Measurements from ENCODE around the gene SNX24. TPM values are rescaled to one million over a fixed set of nuclear protein-coding genes. Genes with fewer than 3 reads are reported as not detected.

Gene SNX24
- total RNA-seq, 1 donor from 2014 or later = 13.6 TPM

DNA sequence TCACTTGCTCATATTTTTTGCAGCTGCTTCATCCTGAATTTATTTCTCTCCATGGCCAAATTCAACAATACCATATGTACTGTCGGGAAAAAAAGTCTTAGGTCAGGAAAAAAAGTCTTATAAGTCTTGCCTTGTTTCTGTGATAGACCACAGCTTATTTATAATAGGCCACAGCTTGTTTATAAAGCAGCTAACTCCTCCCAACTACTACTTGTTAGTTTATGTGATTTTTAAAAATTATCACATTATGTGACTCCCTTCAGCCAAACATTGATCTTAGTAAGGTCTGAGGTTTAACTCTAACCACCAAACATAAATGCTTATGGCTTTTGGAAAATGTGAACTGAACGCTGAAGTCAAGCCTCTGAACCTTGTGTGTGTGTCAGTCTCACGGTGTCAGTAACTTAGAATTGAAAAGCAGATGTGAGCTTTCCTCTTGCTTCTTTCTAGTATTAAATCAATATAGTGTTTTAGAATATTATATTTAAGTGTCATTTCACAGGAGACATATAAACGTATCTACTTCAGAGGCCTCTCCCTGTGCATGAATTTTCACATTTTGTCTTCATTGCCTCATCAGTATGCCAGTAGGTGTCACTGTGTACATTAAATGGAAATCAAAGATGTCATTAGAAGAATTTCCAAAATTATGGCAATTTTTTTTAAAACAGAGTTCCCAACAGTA, 51.3 kb downstream of the SNX24 start:
- peaks cover 4% of the 10 kb centered on the region for H3K36me3 Mint-ChIP-seq
- H3K4me1 Mint-ChIP-seq (ENCODE audit: unreplicated experiment) = no peaks in the 10 kb centered on the region
- no peak for DNase-seq (ENCODE audit: extremely low spot score, unreplicated experiment)
- no peaks in the 10 kb centered on the region for H3K9me3 Mint-ChIP-seq
- H3K27me3 Mint-ChIP-seq = no peaks in the 10 kb centered on the region
- TF ChIP-seq, protein P1, sequence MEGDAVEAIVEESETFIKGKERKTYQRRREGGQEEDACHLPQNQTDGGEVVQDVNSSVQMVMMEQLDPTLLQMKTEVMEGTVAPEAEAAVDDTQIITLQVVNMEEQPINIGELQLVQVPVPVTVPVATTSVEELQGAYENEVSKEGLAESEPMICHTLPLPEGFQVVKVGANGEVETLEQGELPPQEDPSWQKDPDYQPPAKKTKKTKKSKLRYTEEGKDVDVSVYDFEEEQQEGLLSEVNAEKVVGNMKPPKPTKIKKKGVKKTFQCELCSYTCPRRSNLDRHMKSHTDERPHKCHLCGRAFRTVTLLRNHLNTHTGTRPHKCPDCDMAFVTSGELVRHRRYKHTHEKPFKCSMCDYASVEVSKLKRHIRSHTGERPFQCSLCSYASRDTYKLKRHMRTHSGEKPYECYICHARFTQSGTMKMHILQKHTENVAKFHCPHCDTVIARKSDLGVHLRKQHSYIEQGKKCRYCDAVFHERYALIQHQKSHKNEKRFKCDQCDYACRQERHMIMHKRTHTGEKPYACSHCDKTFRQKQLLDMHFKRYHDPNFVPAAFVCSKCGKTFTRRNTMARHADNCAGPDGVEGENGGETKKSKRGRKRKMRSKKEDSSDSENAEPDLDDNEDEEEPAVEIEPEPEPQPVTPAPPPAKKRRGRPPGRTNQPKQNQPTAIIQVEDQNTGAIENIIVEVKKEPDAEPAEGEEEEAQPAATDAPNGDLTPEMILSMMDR (conservative IDR thresholded peaks at IDR 0.05) = peak; percentile 75
- no peak overlapping the region for H3K27ac Mint-ChIP-seq
- H3K4me3 Mint-ChIP-seq = no peak overlapping the region

DNA sequence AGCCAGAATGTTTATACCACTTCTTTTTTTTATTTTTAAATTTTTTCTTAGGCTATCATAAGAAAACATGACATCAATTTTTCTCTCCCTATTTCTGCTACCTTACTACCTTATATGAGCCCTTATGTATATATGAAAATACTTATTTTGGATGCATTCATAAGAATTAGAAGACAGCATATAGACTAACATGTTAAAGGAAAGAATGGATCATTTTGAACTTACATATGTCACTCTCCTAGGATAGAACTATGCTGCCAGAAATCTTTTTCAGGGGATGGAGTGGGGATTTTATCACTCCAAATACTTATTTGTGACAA, 51.8 kb downstream of the SNX24 start:
- TF ChIP-seq, protein P1 (conservative IDR thresholded peaks at IDR 0.05) = no peak
- peaks cover 4% of the 10 kb centered on the region for H3K36me3 Mint-ChIP-seq
- no peaks in the 10 kb centered on the region for H3K9me3 Mint-ChIP-seq
- H3K27ac Mint-ChIP-seq = no peak overlapping the region
- no peaks in the 10 kb centered on the region for H3K4me1 Mint-ChIP-seq (ENCODE audit: unreplicated experiment)
- no peaks in the 10 kb centered on the region for H3K27me3 Mint-ChIP-seq
- no peak for DNase-seq (ENCODE audit: extremely low spot score, unreplicated experiment)
- H3K4me3 Mint-ChIP-seq = no peak overlapping the region

DNA sequence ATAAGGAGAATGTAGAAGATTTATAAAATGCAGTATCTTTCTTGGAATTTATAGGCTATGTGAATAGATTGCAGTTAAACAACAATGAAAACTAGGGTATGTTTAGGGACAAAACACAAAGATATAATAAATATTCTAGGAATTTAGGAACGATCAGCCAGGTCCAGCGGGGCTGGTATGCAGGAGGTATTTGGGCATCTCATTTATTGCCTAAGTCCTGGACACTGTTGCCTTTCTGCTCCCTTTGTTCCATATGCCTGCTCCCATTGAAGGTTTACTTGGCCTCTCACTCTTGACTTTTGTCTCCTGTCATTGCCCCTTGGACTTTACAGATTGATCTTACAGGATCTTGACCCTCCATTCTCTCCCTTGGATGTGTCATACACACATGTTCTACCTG, 55.9 kb downstream of the SNX24 start:
- peaks cover 3% of the 10 kb centered on the region for H3K27me3 Mint-ChIP-seq
- H3K4me1 Mint-ChIP-seq (ENCODE audit: unreplicated experiment) = peaks cover 9% of the 10 kb centered on the region
- H3K27ac Mint-ChIP-seq = no peak overlapping the region
- no peak overlapping the region for H3K4me3 Mint-ChIP-seq
- H3K36me3 Mint-ChIP-seq = peaks cover 7% of the 10 kb centered on the region
- no peak for DNase-seq (ENCODE audit: extremely low spot score, unreplicated experiment)
- TF ChIP-seq, protein P1 (conservative IDR thresholded peaks at IDR 0.05) = no peak
- no peaks in the 10 kb centered on the region for H3K9me3 Mint-ChIP-seq

DNA sequence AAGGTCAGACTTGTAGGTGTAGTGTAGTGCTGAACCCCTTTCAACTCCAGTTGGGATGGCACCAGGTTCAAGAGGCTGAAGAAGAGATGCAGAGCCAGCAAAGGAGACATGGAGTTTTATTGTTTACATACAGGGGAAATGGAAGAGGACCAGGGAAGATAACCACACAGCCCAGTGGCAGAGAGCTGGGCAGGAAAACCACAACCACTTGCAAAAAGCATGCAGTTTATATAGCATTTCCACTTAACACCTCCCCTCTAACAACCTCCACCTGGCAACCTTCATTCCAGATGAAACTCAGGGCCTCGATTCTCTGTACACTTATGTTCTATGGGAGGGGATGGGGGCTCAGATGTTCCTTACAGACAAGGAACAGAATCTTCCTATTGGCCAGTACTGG, 56.9 kb downstream of the SNX24 start:
- Mint-ChIP-seq H3K4me3 (no peak overlapping the region), H3K4me1 (ENCODE audit: unreplicated experiment) (peaks cover 18% of the 10 kb centered on the region)

DNA sequence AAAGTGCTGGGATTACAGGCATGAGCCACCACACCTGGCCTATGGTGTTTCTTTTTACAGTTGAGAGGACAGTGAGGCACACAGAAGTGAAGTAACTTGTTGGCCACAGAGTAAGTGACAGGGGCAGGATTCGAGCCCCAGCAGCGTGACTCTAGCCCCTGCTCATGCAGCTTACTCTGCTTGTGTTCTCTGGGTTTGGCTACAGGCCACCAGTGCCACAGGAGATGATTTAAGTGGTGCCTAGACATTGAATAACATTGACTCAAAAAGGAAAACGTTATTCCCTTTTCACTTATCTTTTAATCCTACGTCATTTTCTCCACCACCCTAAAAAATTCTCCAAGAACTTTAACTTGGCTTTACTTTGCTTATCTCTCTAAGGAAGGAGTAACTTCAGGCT, 61.4 kb downstream of the SNX24 start:
- Mint-ChIP-seq H3K27ac (peak overlapping the region; percentile 63), H3K4me1 (ENCODE audit: unreplicated experiment) (peaks cover 26% of the 10 kb centered on the region)
- TF ChIP-seq, protein P1 (conservative IDR thresholded peaks at IDR 0.05) = no peak

More for the DNA sequence above, 56.9 kb downstream of the SNX24 start:
- TF ChIP-seq, protein P1 (conservative IDR thresholded peaks at IDR 0.05) = no peak
- no peak overlapping the region for H3K27ac Mint-ChIP-seq
- peaks cover 7% of the 10 kb centered on the region for H3K36me3 Mint-ChIP-seq
- no peaks in the 10 kb centered on the region for H3K9me3 Mint-ChIP-seq
- peaks cover 3% of the 10 kb centered on the region for H3K27me3 Mint-ChIP-seq
- DNase-seq (ENCODE audit: extremely low spot score, unreplicated experiment) = no peak

More for the DNA sequence above, 61.4 kb downstream of the SNX24 start:
- Mint-ChIP-seq H3K27me3 (peaks cover 3% of the 10 kb centered on the region), H3K4me3 (no peak overlapping the region), H3K36me3 (peaks cover 3% of the 10 kb centered on the region), H3K9me3 (no peaks in the 10 kb centered on the region)
- DNase-seq (ENCODE audit: extremely low spot score, unreplicated experiment) = no peak

Data from type B pancreatic cell (in vitro differentiated cells).